Measurements from ENCODE around the gene DNASE1L1.

Gene DNASE1L1

GRCh38 chrX:154365997-154366665 lies 42.9 kb downstream of the DNASE1L1 start:
- no peak for FAIRE-seq

GRCh38 chrX:154365052-154365600 lies 43.9 kb downstream of the DNASE1L1 start:
- no peak for FAIRE-seq

- FAIRE-seq: no peak
Observed at GRCh38 chrX:154363706-154364439, 45.2 kb downstream of the DNASE1L1 start.

GRCh38 chrX:154362085-154362742 lies 46.8 kb downstream of the DNASE1L1 start:
- no peak for FAIRE-seq

- no peak for FAIRE-seq
Observed at GRCh38 chrX:154360155-154360713, 48.8 kb downstream of the DNASE1L1 start.

- no peak for FAIRE-seq
Observed at GRCh38 chrX:154359362-154360154, 49.5 kb downstream of the DNASE1L1 start.

- no peak for FAIRE-seq
Observed at GRCh38 chrX:154358829-154359228, 50.2 kb downstream of the DNASE1L1 start.

- no peak for FAIRE-seq
Observed at GRCh38 chrX:154358011-154358410, 51.0 kb downstream of the DNASE1L1 start.

- no peak for FAIRE-seq
Observed at GRCh38 chrX:154357205-154357604, 51.8 kb downstream of the DNASE1L1 start.

GRCh38 chrX:154356596-154356995 lies 52.5 kb downstream of the DNASE1L1 start:
- no peak for FAIRE-seq

GRCh38 chrX:154355776-154356140 lies 53.3 kb downstream of the DNASE1L1 start:
- no peak for FAIRE-seq

GRCh38 chrX:154355094-154355775 lies 53.8 kb downstream of the DNASE1L1 start:
- no peak for FAIRE-seq

- no peak for FAIRE-seq
Observed at GRCh38 chrX:154354516-154354915, 54.5 kb downstream of the DNASE1L1 start.

- no peak for FAIRE-seq
Observed at GRCh38 chrX:154354013-154354412, 55.0 kb downstream of the DNASE1L1 start.

GRCh38 chrX:154353172-154353843 lies 55.7 kb downstream of the DNASE1L1 start:
- no peak for FAIRE-seq

- FAIRE-seq: no peak
Observed at GRCh38 chrX:154352466-154352865, 56.6 kb downstream of the DNASE1L1 start.

GRCh38 chrX:154352012-154352401 lies 57.0 kb downstream of the DNASE1L1 start:
- no peak for FAIRE-seq
